WTC11 (cell line): ENCODE measurements around the gene NUDCD3. TPM values are rescaled to one million over a fixed set of nuclear protein-coding genes. Genes with fewer than 3 reads are reported as not detected.
A peak's percentile ranks its signal among the peaks of the same experiment; 100 is the strongest.

Source experiments
- ATAC-seq: fragments of 200-7000 bp; cut with Tn5 transposase; 2 replicates; pipeline ENCODE4 v1.10.0; 2021; ENCODE audit warnings: mild to moderate bottlenecking, moderate library complexity
- CTCF ChIA-PET: fragments of 300-600 bp; sonication (Branson Sonifier 250); formaldehyde crosslinking; loops from one replicate; lab custom pipeline; 2021; ENCODE audit warnings: antibody characterized with exemption; lab: Charles Lee
- POLR2A ChIA-PET: fragments of 350-600 bp; sonication (Branson Sonifier 250); formaldehyde crosslinking; loops from one replicate; lab custom pipeline; 2021; ENCODE audit warnings: antibody characterized with exemption; lab: Charles Lee
- DNase-seq: peaks from one replicate; pipeline ENCODE4 v3.0.0; 2021; ENCODE audit warnings: low spot score
- H3K27ac Mint-ChIP-seq: 2 replicates; pipeline ENCODE4 v1.8.0; 2021; ENCODE audit warnings: mixed read lengths
- H3K27me3 Mint-ChIP-seq: 2 replicates; pipeline ENCODE4 v1.8.0; 2021; ENCODE audit warnings: low read depth, mild to moderate bottlenecking, moderate library complexity, mixed read lengths
- H3K36me3 Mint-ChIP-seq: 2 replicates; pipeline ENCODE4 v1.8.0; 2021; ENCODE audit warnings: mixed read lengths
- H3K4me1 Mint-ChIP-seq: 2 replicates; pipeline ENCODE4 v1.8.0; 2022; ENCODE audit warnings: mixed read lengths
- H3K4me3 Mint-ChIP-seq: 2 replicates; pipeline ENCODE4 v1.8.0; 2021; ENCODE audit warnings: mild to moderate bottlenecking, moderate library complexity, mixed read lengths
- H3K9me3 Mint-ChIP-seq: 2 replicates; pipeline ENCODE4 v1.8.0; 2021; ENCODE audit warnings: mixed read lengths
- ATF1 ChIP-seq: sonication (generic); formaldehyde crosslinking; IDR thresholded peaks from 2 replicates; pipeline ENCODE4 v1.8.1; 2023; ENCODE audit warnings: mild to moderate bottlenecking, moderate library complexity, missing genetic modification reagents
- CBFB ChIP-seq: sonication (generic); formaldehyde crosslinking; IDR thresholded peaks from 2 replicates; pipeline ENCODE4 v1.8.1; 2022; ENCODE audit warnings: mild to moderate bottlenecking, low read depth, missing genetic modification reagents
- CREM ChIP-seq: sonication (generic); formaldehyde crosslinking; IDR thresholded peaks from 2 replicates; pipeline ENCODE4 v1.8.1; 2022; ENCODE audit warnings: mild to moderate bottlenecking, missing genetic modification reagents, moderate library complexity
- ELF4 ChIP-seq: sonication (generic); formaldehyde crosslinking; IDR thresholded peaks from 2 replicates; pipeline ENCODE4 v1.8.1; 2022; ENCODE audit warnings: low read depth, mild to moderate bottlenecking, moderate library complexity, missing genetic modification reagents
- ETV6 ChIP-seq: sonication (generic); formaldehyde crosslinking; IDR thresholded peaks from 2 replicates; pipeline ENCODE4 v1.8.1; 2022; ENCODE audit warnings: mild to moderate bottlenecking, missing genetic modification reagents
- HMGA2 ChIP-seq: fragments of 250-450 bp; sonication (Bioruptor Pico); IDR thresholded peaks from 2 replicates; pipeline ENCODE4 v1.4.0; 2021; ENCODE audit warnings: mild to moderate bottlenecking, moderate library complexity
- NFATC4 ChIP-seq: fragments of 250-450 bp; sonication (Bioruptor Pico); IDR thresholded peaks from 2 replicates; pipeline ENCODE4 v1.9.0; 2021; ENCODE audit warnings: mild to moderate bottlenecking
- NR3C1 ChIP-seq: sonication (generic); formaldehyde crosslinking; conservative IDR thresholded peaks from 2 replicates; pipeline ENCODE4 v1.8.1; 2023; ENCODE audit warnings: low read depth, mild to moderate bottlenecking, missing genetic modification reagents
- SP1 ChIP-seq: sonication (generic); formaldehyde crosslinking; conservative IDR thresholded peaks from 2 replicates; pipeline ENCODE4 v1.8.1; 2022; ENCODE audit warnings: missing genetic modification reagents
- ZNF232 ChIP-seq: sonication (generic); formaldehyde crosslinking; IDR thresholded peaks from 2 replicates; pipeline ENCODE4 v1.8.0; 2022; ENCODE audit warnings: mild to moderate bottlenecking, missing genetic modification reagents
- total RNA-seq: library from RNA; stranded (reverse); gene quantifications from 3 replicates; pipeline ENCODE4 v1.2.3, GENCODE V29; 2021
- TF ChIP-seq, protein P1 (sequence below): sonication (generic); formaldehyde crosslinking; IDR thresholded peaks from 2 replicates; pipeline ENCODE4 v1.8.1; 2023; ENCODE audit warnings: mild to moderate bottlenecking, missing genetic modification reagents, borderline replicate concordance
- TF ChIP-seq, protein P2 (sequence below): sonication (generic); formaldehyde crosslinking; IDR thresholded peaks from 2 replicates; pipeline ENCODE4 v1.8.1; 2023; ENCODE audit warnings: mild to moderate bottlenecking, missing genetic modification reagents
- TF ChIP-seq, protein P3 (sequence below): fragments of 200-600 bp; IDR thresholded peaks from 2 replicates; pipeline ENCODE4 v1.8.0; 2022; ENCODE audit warnings: antibody characterized with exemption
- TF ChIP-seq, protein P4 (sequence below): sonication (generic); formaldehyde crosslinking; IDR thresholded peaks from 2 replicates; pipeline ENCODE4 v1.8.1; 2023; ENCODE audit warnings: mild to moderate bottlenecking, moderate library complexity, missing genetic modification reagents
- TF ChIP-seq, protein P5 (sequence below): sonication (generic); formaldehyde crosslinking; IDR thresholded peaks from 2 replicates; pipeline ENCODE4 v1.8.1; 2022; ENCODE audit warnings: missing genetic modification reagents, borderline replicate concordance

NUDCD3 gene
- total RNA-seq, 1 experiment from 2014 or later: 71.8 TPM

DNA sequence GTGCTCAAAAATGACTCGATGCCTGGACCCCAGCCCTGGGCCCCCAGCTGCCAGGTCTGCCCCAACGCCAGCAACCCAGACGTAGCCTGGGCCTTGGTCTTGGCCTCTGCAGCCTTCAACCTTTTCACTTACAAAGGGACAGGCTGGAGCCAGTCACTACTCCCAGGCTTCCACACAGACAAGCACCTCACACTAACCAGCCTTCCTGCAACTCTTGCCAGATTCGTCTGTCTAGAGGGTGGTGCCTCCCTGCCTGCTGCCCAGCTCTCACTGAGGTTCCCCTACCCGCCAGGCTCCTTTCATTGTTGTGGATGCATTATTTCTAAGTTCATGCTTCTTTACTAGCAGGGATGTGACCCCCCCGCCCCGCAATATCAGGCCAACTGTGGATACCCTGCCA is 56.3 kb downstream of the NUDCD3 start:
- peak overlapping the region; percentile 47; the same call in 1 of the 2 replicates for H3K27ac Mint-ChIP-seq
- DNase-seq (no peak), ATAC-seq (no peak)
- no peak overlapping the region for H3K4me3 Mint-ChIP-seq
- H3K9me3 Mint-ChIP-seq: no peaks in the 10 kb centered on the region
- H3K36me3 Mint-ChIP-seq: peaks cover 2% of the 10 kb centered on the region; the same call in 1 of the 2 replicates
- POLR2A ChIA-PET: interaction anchor here (1.3 kb wide), 1 partner anchor 34 kb away, joined by 4 read pairs; no protein-coding TSS in a partner anchor
- H3K4me1 Mint-ChIP-seq: peaks cover 11% of the 10 kb centered on the region
- TF ChIP-seq ZNF232 (CRISPR knock-in tag) (no peak), NFATC4 (CRISPR knock-in tag) (no peak), SP1 (CRISPR knock-in tag) (no peak), ATF1 (CRISPR knock-in tag) (no peak), ETV6 (CRISPR knock-in tag) (no peak), CBFB (CRISPR knock-in tag) (no peak)
- TF ChIP-seq, protein P1, sequence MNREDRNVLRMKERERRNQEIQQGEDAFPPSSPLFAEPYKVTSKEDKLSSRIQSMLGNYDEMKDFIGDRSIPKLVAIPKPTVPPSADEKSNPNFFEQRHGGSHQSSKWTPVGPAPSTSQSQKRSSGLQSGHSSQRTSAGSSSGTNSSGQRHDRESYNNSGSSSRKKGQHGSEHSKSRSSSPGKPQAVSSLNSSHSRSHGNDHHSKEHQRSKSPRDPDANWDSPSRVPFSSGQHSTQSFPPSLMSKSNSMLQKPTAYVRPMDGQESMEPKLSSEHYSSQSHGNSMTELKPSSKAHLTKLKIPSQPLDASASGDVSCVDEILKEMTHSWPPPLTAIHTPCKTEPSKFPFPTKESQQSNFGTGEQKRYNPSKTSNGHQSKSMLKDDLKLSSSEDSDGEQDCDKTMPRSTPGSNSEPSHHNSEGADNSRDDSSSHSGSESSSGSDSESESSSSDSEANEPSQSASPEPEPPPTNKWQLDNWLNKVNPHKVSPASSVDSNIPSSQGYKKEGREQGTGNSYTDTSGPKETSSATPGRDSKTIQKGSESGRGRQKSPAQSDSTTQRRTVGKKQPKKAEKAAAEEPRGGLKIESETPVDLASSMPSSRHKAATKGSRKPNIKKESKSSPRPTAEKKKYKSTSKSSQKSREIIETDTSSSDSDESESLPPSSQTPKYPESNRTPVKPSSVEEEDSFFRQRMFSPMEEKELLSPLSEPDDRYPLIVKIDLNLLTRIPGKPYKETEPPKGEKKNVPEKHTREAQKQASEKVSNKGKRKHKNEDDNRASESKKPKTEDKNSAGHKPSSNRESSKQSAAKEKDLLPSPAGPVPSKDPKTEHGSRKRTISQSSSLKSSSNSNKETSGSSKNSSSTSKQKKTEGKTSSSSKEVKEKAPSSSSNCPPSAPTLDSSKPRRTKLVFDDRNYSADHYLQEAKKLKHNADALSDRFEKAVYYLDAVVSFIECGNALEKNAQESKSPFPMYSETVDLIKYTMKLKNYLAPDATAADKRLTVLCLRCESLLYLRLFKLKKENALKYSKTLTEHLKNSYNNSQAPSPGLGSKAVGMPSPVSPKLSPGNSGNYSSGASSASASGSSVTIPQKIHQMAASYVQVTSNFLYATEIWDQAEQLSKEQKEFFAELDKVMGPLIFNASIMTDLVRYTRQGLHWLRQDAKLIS: no peak
- TF ChIP-seq, protein P2, sequence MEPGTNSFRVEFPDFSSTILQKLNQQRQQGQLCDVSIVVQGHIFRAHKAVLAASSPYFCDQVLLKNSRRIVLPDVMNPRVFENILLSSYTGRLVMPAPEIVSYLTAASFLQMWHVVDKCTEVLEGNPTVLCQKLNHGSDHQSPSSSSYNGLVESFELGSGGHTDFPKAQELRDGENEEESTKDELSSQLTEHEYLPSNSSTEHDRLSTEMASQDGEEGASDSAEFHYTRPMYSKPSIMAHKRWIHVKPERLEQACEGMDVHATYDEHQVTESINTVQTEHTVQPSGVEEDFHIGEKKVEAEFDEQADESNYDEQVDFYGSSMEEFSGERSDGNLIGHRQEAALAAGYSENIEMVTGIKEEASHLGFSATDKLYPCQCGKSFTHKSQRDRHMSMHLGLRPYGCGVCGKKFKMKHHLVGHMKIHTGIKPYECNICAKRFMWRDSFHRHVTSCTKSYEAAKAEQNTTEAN (CRISPR knock-in tag): no peak
- TF ChIP-seq, all 79 proteins: peak for 0
- no peaks in the 10 kb centered on the region for H3K27me3 Mint-ChIP-seq
- CTCF ChIA-PET: no interaction called here

DNA sequence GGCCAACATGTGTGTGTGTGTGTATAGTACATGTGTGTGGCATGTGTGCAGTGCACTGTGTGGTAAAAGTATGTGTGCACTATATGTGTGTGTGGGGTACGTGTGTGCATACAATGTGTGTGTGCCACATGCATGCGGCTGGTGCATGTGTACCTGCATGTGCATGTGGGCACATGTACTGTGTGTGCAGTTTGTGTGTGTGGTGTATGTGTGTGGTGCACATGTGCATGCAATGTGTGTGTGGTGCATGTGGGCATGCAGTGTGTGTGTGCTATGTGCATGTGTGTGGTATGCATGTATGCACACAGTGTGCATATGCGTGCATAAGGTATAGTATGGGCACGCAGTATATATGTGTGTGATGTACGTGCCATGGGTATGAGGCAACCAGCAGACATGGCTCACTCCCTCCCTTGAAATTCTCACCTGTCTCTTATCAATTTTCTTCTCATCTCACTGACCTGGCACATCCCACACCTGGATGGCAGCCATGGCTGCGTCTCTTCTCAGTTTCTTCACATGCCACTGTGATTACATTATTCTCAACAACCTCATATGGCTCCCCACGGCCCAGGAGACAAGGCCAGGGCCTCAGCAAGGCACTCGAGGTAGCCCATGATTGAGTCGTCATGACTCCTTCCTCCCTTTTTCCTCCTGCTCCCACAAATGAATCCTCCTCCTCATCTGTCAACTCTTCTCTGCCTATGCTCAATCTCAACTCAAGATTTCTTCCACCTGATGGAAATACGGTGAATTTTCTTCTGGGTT is 57.0 kb downstream of the NUDCD3 start:
- TF ChIP-seq NR3C1 (CRISPR knock-in tag) (no peak), ELF4 (no peak), ZNF232 (CRISPR knock-in tag) (no peak)
- Mint-ChIP-seq H3K27ac (no peak overlapping the region; the same call in 1 of the 2 replicates), H3K4me1 (peaks cover 11% of the 10 kb centered on the region), H3K9me3 (no peaks in the 10 kb centered on the region), H3K4me3 (no peak overlapping the region), H3K27me3 (no peaks in the 10 kb centered on the region), H3K36me3 (peaks cover 2% of the 10 kb centered on the region; the same call in 1 of the 2 replicates)
- DNase-seq (no peak), ATAC-seq (no peak)
- ChIA-PET CTCF (interaction anchor here (2.6 kb wide), 1 partner anchor 132 kb away, joined by 19 read pairs; no protein-coding TSS in a partner anchor), POLR2A (interaction anchor here (1.3 kb wide), 1 partner anchor 34 kb away, joined by 4 read pairs; no protein-coding TSS in a partner anchor)

DNA sequence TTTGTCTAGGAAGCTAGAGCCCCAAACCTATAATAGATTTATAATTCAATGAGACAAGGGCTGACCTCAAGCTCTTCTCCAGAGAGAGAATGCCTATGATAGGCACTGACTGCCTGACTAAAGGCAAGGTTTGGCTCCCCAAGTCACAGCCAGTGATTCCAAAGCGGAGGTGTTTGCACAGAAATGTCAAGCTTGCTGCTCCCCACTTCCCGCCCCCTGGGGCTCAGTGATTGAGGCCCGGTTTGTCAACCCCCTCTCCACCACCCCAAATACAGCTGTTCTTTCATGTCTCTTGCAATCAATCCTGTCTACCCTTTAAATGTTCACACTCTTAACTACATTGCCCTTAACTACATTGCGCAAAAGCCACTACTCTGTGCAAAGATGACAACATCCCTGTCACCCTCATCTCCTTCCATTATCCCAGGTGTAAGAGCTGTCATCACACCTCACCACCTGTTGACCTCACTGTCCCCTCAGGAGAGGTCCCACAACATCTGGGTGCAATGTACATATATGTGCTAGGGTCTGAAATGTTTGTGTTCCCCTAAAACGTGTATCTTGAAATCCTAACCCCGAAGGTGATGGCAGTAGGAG is 58.0 kb downstream of the NUDCD3 start:
- Mint-ChIP-seq H3K4me1 (peaks cover 11% of the 10 kb centered on the region), H3K27me3 (no peaks in the 10 kb centered on the region), H3K27ac (peak overlapping the region; percentile 24), H3K36me3 (peaks cover 2% of the 10 kb centered on the region; the same call in 1 of the 2 replicates), H3K4me3 (no peak overlapping the region), H3K9me3 (no peaks in the 10 kb centered on the region)
- ChIA-PET CTCF (interaction anchor here (1.1 to 2.6 kb wide), 5 partner anchors 83 to 380 kb away, joined by 4 to 19 read pairs (median 6); no protein-coding TSS in a partner anchor), POLR2A (interaction anchor here (0.8 kb wide), 1 partner anchor 78 kb away, joined by 4 read pairs; no protein-coding TSS in a partner anchor)
- DNase-seq: no peak
- TF ChIP-seq ETV6 (CRISPR knock-in tag) (no peak), HMGA2 (CRISPR knock-in tag) (no peak)
- ATAC-seq: no peak

DNA sequence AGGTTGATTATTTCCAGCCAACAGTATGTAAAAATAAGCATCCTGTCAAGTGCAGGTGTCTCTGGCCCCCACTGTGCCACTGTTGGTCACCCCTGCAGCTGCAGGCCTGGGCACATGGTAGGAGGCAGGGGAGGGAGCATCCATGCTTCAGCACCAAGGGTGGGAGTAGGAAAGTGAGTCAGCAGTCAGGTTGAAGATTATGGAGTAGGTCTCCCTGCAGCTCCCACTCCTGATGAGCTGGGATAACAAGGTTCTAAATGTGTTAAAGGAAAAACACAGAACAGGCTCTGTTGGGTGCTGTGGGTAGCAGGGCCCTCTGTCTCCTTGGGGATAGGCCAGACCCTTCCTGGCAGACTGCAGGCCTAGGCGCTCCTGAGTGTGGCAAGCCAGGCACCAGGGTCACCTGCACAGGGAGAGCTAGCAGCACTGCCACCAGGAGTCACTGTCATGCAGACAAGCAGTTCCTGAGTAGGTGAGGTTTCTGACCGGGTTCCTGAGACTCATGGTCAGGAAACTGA is 59.3 kb downstream of the NUDCD3 start:
- Mint-ChIP-seq H3K27ac (no peak overlapping the region), H3K4me3 (no peak overlapping the region), H3K36me3 (peaks cover 8% of the 10 kb centered on the region), H3K4me1 (peaks cover 11% of the 10 kb centered on the region), H3K9me3 (no peaks in the 10 kb centered on the region), H3K27me3 (no peaks in the 10 kb centered on the region)
- ChIA-PET POLR2A (interaction anchor here (0.7 kb wide), 1 partner anchor 81 kb away, joined by 8 read pairs; no protein-coding TSS in a partner anchor), CTCF (interaction anchor here (0.6 to 2.6 kb wide), 12 partner anchors 12 to 191 kb away, joined by 3 to 19 read pairs (median 4); no protein-coding TSS in a partner anchor)
- peak; percentile 95 for ATAC-seq
- DNase-seq: peak; percentile 47
- TF ChIP-seq, protein P3, sequence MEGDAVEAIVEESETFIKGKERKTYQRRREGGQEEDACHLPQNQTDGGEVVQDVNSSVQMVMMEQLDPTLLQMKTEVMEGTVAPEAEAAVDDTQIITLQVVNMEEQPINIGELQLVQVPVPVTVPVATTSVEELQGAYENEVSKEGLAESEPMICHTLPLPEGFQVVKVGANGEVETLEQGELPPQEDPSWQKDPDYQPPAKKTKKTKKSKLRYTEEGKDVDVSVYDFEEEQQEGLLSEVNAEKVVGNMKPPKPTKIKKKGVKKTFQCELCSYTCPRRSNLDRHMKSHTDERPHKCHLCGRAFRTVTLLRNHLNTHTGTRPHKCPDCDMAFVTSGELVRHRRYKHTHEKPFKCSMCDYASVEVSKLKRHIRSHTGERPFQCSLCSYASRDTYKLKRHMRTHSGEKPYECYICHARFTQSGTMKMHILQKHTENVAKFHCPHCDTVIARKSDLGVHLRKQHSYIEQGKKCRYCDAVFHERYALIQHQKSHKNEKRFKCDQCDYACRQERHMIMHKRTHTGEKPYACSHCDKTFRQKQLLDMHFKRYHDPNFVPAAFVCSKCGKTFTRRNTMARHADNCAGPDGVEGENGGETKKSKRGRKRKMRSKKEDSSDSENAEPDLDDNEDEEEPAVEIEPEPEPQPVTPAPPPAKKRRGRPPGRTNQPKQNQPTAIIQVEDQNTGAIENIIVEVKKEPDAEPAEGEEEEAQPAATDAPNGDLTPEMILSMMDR: no peak
- TF ChIP-seq, protein P4, sequence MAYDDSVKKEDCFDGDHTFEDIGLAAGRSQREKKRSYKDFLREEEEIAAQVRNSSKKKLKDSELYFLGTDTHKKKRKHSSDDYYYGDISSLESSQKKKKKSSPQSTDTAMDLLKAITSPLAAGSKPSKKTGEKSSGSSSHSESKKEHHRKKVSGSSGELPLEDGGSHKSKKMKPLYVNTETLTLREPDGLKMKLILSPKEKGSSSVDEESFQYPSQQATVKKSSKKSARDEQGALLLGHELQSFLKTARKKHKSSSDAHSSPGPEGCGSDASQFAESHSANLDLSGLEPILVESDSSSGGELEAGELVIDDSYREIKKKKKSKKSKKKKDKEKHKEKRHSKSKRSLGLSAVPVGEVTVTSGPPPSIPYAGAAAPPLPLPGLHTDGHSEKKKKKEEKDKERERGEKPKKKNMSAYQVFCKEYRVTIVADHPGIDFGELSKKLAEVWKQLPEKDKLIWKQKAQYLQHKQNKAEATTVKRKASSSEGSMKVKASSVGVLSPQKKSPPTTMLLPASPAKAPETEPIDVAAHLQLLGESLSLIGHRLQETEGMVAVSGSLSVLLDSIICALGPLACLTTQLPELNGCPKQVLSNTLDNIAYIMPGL (CRISPR knock-in tag): no peak
- no peak for TF ChIP-seq CREM (CRISPR knock-in tag)
- TF ChIP-seq, protein P5, sequence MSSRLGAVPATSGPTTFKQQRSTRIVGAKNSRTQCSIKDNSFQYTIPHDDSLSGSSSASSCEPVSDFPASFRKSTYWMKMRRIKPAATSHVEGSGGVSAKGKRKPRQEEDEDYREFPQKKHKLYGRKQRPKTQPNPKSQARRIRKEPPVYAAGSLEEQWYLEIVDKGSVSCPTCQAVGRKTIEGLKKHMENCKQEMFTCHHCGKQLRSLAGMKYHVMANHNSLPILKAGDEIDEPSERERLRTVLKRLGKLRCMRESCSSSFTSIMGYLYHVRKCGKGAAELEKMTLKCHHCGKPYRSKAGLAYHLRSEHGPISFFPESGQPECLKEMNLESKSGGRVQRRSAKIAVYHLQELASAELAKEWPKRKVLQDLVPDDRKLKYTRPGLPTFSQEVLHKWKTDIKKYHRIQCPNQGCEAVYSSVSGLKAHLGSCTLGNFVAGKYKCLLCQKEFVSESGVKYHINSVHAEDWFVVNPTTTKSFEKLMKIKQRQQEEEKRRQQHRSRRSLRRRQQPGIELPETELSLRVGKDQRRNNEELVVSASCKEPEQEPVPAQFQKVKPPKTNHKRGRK: no peak
